SH-SY5Y (cell line): ENCODE results near the gene RRP12.

Experiments
- GATA2 ChIP-seq: IDR thresholded peaks from 2 replicates; pipeline ENCODE4 v1.6.1; 2011; ENCODE audit warnings: mild to moderate bottlenecking, low read depth, low read length
- GATA3 ChIP-seq: IDR thresholded peaks from 2 replicates; pipeline ENCODE4 v1.6.1; 2011; ENCODE audit warnings: low read depth, mild to moderate bottlenecking, low read length, moderate library complexity

RRP12 gene

DNA sequence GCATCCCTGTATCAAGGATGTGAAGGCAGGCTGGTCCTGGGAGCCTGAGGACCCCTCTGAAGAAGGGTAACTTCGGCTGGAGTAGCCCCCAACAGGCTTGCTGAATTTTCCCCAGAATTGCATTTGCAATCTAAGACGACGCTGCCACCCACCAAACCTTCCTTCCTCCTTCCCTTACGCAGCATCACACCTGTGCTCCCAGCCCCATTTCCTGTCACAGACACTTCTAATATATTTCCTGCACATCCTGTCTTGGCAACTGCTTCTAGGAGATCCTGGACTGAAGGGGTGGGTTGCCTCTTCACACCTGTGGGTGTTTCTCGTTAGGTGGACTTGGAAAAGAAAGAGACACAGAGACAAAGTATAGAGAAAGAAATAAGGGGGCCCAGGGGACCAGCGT, 15.4 kb upstream of the RRP12 start:
- no peak for TF ChIP-seq GATA3
- TF ChIP-seq GATA2 = no peak

DNA sequence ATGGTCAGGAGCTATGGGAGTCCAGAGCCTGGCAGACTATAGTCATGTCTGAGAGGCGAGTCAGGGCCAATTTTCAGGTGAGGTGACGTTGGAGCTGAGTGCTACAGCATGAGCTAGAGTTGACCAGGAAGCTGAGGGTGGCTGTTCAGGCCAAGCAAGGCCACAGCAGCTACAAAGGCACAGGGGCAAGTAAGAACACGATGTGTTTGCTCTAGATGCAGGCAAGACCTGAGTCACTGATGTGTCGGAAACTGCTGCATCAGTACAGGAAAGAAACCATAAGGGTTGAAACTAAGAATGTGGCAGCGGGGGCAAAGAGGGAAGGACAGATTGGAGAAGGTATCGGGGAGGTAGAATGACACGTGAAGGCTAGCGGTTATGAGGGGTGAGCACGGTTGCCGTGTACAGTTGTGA, 11.8 kb upstream of the RRP12 start:
- TF ChIP-seq GATA3 = no peak
- TF ChIP-seq GATA2 = no peak

DNA sequence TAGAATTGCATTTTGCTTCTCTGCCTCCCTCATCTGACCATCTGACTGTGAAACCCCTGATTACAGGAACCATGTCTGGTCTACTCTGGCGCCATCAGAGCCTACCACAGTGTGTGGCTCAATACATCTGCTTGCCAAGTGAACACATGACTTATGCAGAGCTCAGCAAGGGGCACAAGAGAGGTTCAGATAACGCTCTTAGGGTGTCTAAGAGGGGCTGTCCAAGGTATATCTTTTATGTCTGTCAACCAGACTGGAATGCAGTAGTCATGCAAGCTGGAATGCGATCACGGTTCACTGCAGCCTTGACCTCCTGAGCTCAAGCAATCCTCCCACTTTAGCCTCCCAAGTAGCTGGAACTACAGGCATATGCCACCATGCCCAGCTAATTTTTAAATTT, 10.3 kb upstream of the RRP12 start:
- TF ChIP-seq GATA2 (no peak), GATA3 (no peak)

DNA sequence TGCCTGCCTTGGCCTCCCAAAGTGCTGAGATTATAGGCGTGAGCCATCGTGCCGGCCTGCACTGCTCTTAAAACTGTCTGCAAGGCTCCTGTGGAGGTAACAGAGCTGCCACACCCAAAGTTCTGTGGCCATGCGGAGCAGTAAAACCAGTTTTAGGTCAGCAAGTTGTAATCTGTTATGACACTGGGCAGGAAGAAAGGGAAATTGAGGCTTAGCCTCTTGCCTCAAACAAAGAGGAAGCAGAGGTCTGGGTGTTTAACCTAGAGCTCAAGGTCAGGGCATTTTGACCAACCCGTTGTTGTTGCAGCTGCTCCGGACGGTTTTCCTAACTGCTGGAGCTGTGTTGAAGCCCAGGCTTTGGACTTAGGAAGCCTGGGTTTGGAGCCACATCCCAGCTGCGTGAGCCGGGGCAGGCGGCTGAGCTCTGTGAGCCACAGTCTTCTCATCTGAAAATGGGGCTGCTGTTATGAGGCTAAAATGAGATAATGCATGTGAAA, 7.4 kb upstream of the RRP12 start:
- TF ChIP-seq GATA3 (no peak), GATA2 (no peak)

DNA sequence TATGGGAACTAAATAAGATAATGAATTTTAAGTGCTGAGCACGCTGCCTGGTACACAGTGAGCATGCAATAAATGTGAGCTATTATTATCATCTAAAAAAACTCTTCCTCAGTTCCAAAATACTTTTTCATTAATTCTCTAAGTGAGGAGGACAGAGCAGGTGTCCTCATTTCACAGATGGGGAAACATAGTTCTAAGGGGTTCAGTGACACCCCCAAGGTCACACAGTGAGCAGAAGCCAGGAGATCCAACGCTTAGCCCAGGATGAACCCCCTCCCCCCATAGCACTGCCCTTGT, 6.8 kb upstream of the RRP12 start:
- TF ChIP-seq GATA2 (no peak), GATA3 (no peak)

DNA sequence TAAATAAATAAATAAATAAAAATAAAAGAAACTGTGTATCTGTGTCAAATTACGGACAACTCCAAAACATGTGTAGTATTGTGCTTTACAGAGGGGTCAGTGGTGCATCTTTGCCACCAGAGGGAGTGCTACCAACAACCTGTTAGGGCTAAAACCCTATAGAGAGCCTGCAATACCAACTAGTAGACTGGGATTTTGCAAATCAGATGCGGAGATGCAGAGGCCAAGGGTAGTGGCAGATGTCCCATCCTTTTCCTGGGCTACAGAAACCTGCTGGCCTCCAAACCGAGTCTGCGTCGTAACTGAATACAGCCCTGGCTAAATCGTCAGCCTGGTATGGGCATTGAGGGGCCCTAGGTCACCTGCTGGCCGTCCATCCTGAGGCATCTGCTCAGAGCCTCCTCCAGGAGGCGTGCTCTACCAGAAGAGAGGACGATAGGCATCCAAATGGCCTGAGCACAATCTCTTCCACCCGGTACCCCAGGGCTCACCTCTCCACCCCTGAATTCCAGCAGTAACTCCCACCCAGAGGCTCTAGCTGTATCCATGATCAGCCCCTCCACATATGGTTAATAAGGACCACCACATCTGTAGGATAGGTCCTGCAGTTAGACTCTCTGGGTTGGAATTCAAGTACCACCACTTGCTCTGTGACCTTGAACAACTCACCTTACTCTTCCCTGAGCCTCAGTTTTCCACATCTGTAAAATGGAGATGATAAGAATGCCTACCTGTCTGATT, 6.2 kb upstream of the RRP12 start:
- no peak for TF ChIP-seq GATA2
- no peak for TF ChIP-seq GATA3

DNA sequence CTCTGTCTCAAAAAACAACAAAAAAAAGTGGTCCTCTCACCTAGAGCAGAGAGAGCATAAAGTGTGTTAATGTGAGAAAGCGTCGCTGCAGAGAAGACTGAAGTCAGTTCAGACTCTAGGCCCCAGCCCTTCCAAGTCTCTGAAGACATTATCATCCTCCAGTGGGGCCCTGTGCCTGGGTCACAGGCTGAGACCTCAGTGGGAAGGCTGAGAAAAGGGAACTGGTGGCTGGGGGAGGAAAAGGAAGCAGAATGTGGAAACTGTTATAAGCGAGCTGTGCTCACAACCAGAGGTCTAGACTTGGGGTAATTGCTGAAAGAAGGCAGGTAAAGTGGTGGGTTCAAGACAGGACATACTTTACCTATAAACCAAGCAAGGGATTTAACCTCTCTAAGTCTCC, 4.9 kb upstream of the RRP12 start:
- TF ChIP-seq GATA3 = no peak
- no peak for TF ChIP-seq GATA2

DNA sequence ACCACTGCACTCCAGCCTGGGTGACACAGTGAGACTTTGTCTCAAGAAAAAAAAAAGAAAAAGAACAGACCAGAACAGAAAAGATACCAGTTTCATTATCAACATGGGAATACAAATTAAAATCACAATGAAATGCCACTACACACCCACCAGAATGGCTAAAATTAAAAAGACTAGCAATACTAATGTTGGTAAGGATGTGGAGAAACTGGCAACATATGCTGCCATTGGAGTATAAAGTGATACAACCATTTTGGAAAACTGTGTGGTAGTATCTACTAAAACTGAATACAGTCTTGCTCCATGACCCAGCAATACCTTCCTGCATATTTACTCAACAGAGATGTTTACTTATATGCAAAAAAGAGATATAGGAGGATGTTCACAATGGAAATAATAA, 2.9 kb upstream of the RRP12 start:
- TF ChIP-seq GATA2 = no peak
- TF ChIP-seq GATA3 = no peak

DNA sequence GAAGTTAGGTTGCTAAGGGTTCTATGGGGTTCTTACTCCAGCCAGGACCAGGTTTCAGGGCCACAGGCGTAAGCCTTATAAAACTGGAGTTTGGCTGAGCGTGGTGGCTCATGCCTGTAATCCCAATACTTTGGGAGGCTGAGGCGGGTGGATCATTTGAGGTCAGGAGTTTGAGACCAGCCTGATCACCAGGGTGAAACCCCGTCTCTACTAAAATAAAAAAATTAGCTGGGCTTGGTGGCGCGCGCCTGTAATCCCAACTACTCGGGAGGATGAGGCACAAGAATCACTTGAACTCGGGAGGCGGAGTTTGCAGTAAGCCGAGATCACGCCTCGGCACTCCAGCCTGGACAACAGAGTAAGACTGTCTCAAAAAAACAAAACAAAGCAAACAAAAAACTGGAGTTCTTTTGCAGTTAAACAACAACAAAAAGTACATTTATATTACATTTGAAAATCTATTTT, 347 bp upstream of the RRP12 start:
- no peak for TF ChIP-seq GATA3
- TF ChIP-seq GATA2 = no peak

DNA sequence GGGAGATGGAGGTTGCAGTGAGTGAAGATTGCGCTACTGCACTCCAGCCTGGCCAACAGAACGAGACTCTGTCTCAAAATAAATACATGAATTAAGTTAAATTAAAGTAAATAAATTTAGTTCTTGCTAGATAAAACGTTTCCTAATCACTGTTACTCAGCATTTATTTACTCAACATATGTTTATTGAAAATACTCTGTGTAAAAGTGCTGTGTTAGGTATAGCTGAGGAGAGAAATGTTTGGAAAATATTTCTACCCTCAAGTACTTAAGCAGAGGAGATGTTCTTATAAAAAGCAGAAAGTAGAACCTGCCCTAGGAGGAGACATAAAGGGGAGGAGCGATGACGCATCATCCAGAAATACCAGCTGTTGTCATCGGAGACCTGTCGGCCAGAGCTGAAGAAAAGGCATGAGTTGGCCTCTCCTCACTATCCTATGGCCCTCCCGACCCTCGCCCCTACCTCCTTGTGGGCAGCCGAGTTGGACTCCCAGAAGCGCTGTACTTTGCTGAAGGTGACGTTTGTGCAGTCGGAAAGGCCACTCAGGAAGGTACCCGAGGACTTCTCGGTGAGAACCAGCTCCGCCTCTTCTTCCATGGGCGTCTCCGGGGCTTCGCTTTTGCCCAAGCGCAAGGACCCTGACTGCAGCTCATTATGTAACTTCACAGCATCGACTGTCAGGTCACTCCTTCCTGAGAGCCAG, 1.1 kb downstream of the RRP12 start:
- no peak for TF ChIP-seq GATA2
- no peak for TF ChIP-seq GATA3

DNA sequence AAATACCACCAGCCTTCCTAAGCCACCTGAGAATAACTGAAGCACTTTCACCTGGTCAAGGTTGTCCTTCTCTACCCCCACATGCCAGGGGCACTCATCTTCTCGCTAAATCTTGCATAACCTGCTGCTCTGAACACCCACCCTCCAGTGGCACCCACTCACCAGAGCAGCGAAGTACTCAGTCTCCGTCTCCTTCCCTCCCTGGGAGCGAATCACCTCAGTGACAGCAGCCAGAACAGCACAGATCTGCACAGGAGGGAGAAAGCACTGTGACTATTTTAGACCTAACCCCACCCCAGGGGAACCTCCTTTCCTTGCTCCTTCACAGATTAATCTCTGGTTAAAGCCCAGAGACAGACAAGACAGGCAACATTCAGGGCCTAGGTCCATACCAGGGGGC, 5.1 kb downstream of the RRP12 start:
- TF ChIP-seq GATA2 = no peak
- TF ChIP-seq GATA3 = no peak

DNA sequence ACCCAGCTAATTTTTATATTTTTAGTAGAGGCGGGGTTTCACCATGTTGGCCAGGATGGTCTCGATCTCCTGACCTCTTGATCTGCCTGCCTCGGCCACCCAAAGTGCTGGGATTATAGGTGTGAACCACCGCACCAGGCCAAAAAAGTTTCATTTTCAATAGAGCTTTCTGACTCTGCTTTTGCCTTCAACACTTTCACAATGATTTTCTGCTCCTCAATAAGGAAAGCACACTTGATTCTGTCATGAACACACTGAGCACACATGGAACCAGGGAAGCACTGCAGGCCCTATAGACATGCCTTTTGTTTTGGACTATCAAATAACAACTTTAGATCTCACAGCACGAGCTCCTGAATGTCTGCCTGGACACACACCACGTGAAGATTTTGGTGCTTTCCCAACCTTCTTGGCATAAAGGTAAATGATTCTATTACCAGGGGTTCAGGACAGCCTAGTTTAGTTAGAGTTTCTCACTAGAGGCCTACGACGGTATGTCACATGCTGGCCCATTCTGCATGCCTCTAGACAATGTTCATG, 8.0 kb downstream of the RRP12 start:
- no peak for TF ChIP-seq GATA2
- no peak for TF ChIP-seq GATA3

DNA sequence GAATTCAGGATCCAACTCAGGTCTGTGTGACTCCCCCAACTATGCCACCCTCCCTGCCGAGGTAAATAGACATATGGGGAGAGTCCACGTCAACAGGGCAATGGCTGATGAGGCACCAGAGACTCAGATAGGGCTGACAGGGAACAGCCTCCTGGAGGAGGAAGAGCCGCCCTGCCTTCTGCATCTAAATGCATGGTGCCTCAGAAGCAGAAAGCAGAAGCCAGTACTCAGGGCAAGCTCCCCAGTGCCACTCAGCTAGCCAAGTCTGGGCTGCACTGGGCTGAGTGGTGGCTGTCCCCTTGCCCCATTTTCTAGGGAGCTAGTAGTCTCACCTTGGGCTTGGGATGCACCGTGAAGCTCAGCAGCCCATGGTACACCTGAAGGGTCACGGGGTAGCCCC, 11.0 kb downstream of the RRP12 start:
- TF ChIP-seq GATA3 (no peak), GATA2 (no peak)

DNA sequence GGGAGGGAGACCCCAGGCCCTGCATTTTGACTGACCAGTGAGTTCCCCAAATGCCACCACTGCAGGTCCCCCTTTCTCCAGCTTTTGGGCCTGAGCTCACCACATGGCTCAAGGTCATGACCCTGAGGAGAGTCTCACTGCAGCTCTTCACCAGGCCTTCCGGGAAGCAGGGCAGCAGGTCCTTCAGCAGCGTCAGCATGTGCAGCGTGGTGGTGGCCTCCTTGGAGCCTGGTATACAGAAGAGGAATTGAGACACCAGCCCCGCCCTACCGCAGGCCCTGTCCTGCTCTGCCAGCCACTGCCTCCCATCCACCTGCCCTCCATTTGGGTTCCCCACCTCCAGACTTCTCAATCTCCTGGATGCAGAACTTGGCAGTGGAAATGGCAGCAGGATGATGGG, 13.0 kb downstream of the RRP12 start:
- TF ChIP-seq GATA3 (no peak), GATA2 (no peak)

DNA sequence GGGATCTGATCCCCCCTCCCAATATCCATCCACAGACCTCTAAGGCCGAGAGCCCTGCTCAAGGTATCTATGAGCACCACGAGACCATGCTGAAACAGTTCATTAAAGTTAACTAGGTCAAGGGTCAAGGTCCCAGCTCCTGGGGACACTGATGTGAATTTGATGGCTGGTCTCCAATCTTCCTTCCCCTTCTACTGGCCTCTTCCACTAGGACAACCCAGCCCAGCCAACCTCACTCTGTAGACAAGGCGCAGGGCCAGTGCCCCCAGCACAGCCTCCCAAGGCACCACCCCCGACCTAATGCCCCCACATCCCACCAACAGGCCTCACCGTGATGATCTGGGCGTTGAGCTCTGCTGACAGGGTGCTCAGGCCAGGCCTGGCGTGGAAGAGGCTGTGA, 15.6 kb downstream of the RRP12 start:
- TF ChIP-seq GATA2 (no peak), GATA3 (no peak)
